K562 (cell line): ENCODE results near the gene ZDHHC24.

Source experiments
- BCOR ChIP-seq: fragments of 450-650 bp; IDR thresholded peaks from 2 replicates; pipeline ENCODE4 v1.6.1; 2016
- CTCF ChIP-seq, 3 experiments: IDR thresholded peaks in 2 of 3; conservative IDR thresholded peaks in 1 of 3; 2 replicates each; pipeline ENCODE4 v1.5.1; 2011 to 2012; ENCODE audit warnings: low read length in 3 of 3, mild to moderate bottlenecking in 3 of 3, control low read depth in 2 of 3, improper control_type of control experiment in 1 of 3, inconsistent platforms in 1 of 3, low read depth in 1 of 3, mixed read lengths in 1 of 3, moderate library complexity in 1 of 3; ENCODE audit not compliant: insufficient read depth in 2 of 3
- GABPB1 ChIP-seq: sonication (generic); formaldehyde crosslinking; IDR thresholded peaks from 2 replicates; pipeline ENCODE4 v1.8.0; 2022; ENCODE audit warnings: mild to moderate bottlenecking, missing genetic modification reagents
- GTF3C2 ChIP-seq: IDR thresholded peaks from 3 replicates; pipeline ENCODE4 v1.6.1; 2011; ENCODE audit warnings: borderline replicate concordance, mild to moderate bottlenecking, moderate library complexity; ENCODE audit not compliant: insufficient read length; ENCODE audit errors: extremely low read depth
- KLF6 ChIP-seq: fragments of 250-450 bp; sonication (Bioruptor Pico); IDR thresholded peaks from 2 replicates; pipeline ENCODE4 v1.4.0; 2020; ENCODE audit warnings: mild to moderate bottlenecking, moderate library complexity, borderline replicate concordance
- RBM14 ChIP-seq: fragments of 200-400 bp; formaldehyde crosslinking; IDR thresholded peaks from 2 replicates; pipeline ENCODE4 v1.6.1; 2018; ENCODE audit warnings: low read depth, mild to moderate bottlenecking, low read length, moderate library complexity, borderline replicate concordance; ENCODE audit not compliant: insufficient read depth
- SRF ChIP-seq, 2 experiments: fragments of 250-450, 450-650 bp in 1 of 2; sonication (Bioruptor Pico) in 1 of 2; sonication (generic) in 1 of 2; formaldehyde crosslinking; IDR thresholded peaks; 2 replicates each; pipeline versions ENCODE4 v1.5.0 to v1.5.1; 2020 to 2022; ENCODE audit warnings: mild to moderate bottlenecking in 1 of 2, missing genetic modification reagents in 1 of 2
- TAF1 ChIP-seq: IDR thresholded peaks from 2 replicates; pipeline ENCODE4 v1.6.1; 2011; ENCODE audit warnings: mild to moderate bottlenecking, low read length, moderate library complexity; ENCODE audit not compliant: insufficient read depth, control insufficient read depth, severe bottlenecking; ENCODE audit errors: extremely low read depth
- USF1 ChIP-seq: sonication (generic); formaldehyde crosslinking; IDR thresholded peaks from 2 replicates; pipeline ENCODE4 v1.9.0; 2022; ENCODE audit warnings: mild to moderate bottlenecking, missing genetic modification reagents
- ZBED1 ChIP-seq: IDR thresholded peaks from 2 replicates; pipeline ENCODE4 v1.6.1; 2014
- ZKSCAN8 ChIP-seq: fragments of 200-800 bp; sonication (Bioruptor generic); IDR thresholded peaks from 2 replicates; pipeline ENCODE4 v1.6.1; 2016; ENCODE audit warnings: missing genetic modification characterization, missing compliant biosample characterization
- ZNF592 ChIP-seq: fragments of 450-650 bp; IDR thresholded peaks from 2 replicates; pipeline ENCODE4 v1.6.1; 2017; ENCODE audit warnings: antibody characterized with exemption, mild to moderate bottlenecking

- TF ChIP-seq ZBED1 (no peak), RBM14 (no peak), GTF3C2 (no peak), ZNF592 (no peak), CTCF (IDR thresholded peaks at IDR 0.05 in 2 of 3, conservative IDR thresholded peaks at IDR 0.05 in 1 of 3; ENCODE audit: insufficient read depth in 2 of 3, low read depth in 1 of 3, low read length in 3 of 3) (no peak), TAF1 (no peak), ZKSCAN8 (CRISPR knock-in tag) (no peak), KLF6 (CRISPR knock-in tag) (no peak), GABPB1 (CRISPR knock-in tag) (no peak), SRF (CRISPR knock-in tag; IDR thresholded peaks at IDR 0.05) (no peak), BCOR (peak; percentile 100), USF1 (CRISPR knock-in tag) (no peak)
Observed at GRCh38 chr11:66546368-66546965, 619 bp upstream of the ZDHHC24 start, which contains the start of gene ACTN3.
